ENCODE results near the gene CHST12.

GRCh38 chr7:2441430-2442058, 38.1 kb downstream of the CHST12 start:
- TF ChIP-seq CTCF (IDR thresholded peaks at IDR 0.05): no peak
- TF ChIP-seq POLR2A (IDR thresholded peaks at IDR 0.05): no peak
